WTC11 (cell line): ENCODE results near the gene FBXL16.
"Not testable (repeated sequence)": the region's sequence is repeated elsewhere in the genome, so short reads cannot be mapped to it uniquely, and the experiment has no call there.

Experiments used
- SP1 ChIP-seq: sonication (generic); formaldehyde crosslinking; conservative IDR thresholded peaks from 2 replicates; pipeline ENCODE4 v1.8.1; 2022; ENCODE audit warnings: missing genetic modification reagents
- TF ChIP-seq, protein P1 (sequence below): fragments of 200-600 bp; IDR thresholded peaks from 2 replicates; pipeline ENCODE4 v1.8.0; 2022; ENCODE audit warnings: antibody characterized with exemption

DNA sequence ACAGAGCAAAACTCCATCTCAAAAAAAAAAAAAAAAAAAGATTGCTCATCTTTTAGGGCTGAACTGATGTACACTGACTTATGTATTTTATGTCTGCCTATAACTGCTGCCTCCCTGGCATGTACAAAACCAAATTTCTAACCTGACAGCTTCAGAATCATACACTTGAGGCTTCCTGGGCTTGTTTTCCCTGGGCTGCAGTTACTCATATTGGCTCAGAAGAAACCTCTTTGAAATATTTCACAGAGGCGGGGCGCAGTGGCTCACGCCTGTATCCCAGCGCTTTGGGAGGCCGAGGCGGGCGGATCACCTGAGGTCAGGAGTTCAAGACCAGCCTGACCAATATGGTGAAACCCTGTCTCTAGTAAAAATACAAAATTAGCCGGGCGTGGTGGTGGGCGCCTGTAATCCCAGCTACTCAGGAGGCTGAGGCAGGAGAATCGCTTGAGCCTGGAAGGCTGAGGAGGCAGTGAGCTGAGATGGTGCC lies 48.6 kb upstream of the FBXL16 start:
- not testable (repeated sequence) for TF ChIP-seq SP1 (CRISPR knock-in tag)
- TF ChIP-seq, protein P1, sequence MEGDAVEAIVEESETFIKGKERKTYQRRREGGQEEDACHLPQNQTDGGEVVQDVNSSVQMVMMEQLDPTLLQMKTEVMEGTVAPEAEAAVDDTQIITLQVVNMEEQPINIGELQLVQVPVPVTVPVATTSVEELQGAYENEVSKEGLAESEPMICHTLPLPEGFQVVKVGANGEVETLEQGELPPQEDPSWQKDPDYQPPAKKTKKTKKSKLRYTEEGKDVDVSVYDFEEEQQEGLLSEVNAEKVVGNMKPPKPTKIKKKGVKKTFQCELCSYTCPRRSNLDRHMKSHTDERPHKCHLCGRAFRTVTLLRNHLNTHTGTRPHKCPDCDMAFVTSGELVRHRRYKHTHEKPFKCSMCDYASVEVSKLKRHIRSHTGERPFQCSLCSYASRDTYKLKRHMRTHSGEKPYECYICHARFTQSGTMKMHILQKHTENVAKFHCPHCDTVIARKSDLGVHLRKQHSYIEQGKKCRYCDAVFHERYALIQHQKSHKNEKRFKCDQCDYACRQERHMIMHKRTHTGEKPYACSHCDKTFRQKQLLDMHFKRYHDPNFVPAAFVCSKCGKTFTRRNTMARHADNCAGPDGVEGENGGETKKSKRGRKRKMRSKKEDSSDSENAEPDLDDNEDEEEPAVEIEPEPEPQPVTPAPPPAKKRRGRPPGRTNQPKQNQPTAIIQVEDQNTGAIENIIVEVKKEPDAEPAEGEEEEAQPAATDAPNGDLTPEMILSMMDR: not testable (repeated sequence)
